Esophagus (tissue), 2 donors: ENCODE measurements around the gene RSPO1. TPM values are rescaled to one million over a fixed set of nuclear protein-coding genes. Genes with fewer than 3 reads are reported as not detected.

ENCODE experiments used
- H3K27ac ChIP-seq, 2 donors: one replicate each; pipeline ENCODE4 v1.5.1; 2013; ENCODE audit warnings: low read depth in 2 of 2, mild to moderate bottlenecking in 2 of 2, inconsistent platforms in 1 of 2, low read length in 1 of 2, moderate library complexity in 1 of 2
- H3K27me3 ChIP-seq, 2 donors: one replicate each; pipeline ENCODE4 v1.6.1; 2013; ENCODE audit warnings: low read length in 2 of 2, control low read depth in 1 of 2, mild to moderate bottlenecking in 1 of 2; ENCODE audit not compliant: insufficient read depth in 2 of 2, control insufficient read depth in 1 of 2
- H3K36me3 ChIP-seq, 2 donors: one replicate each; pipeline ENCODE4 v1.6.1; 2013; ENCODE audit warnings: low read length in 1 of 2; ENCODE audit not compliant: control insufficient read depth in 2 of 2, insufficient read depth in 2 of 2
- H3K4me1 ChIP-seq, 2 donors: one replicate each; pipeline ENCODE4 v1.6.1; 2013; ENCODE audit warnings: low read length in 1 of 2; ENCODE audit not compliant: control insufficient read depth in 2 of 2, insufficient read depth in 2 of 2
- H3K4me3 ChIP-seq, 2 donors: one replicate each; pipeline ENCODE4 v1.5.1; 2013; ENCODE audit warnings: low read length in 2 of 2, mild to moderate bottlenecking in 2 of 2, low read depth in 1 of 2, moderate library complexity in 1 of 2
- H3K9me3 ChIP-seq, 2 donors: one replicate each; pipeline ENCODE4 v1.6.1; 2013; ENCODE audit warnings: mild to moderate bottlenecking in 2 of 2, low read depth in 1 of 2, low read length in 1 of 2, moderate library complexity in 1 of 2; ENCODE audit not compliant: control insufficient read depth in 2 of 2, insufficient read depth in 1 of 2
- WGBS, 2 donors: extraction: QIAGEN DNeasy Blood & Tissue Kit; methylation state at CpG; one replicate each; pipeline ENCODE4 v1.1.7; 2013; 5-methylcytosine and 5-hydroxymethylcytosine counted together
- polyA plus RNA-seq, 2 donors: library from polyadenylated mRNA; stranded (reverse); fragments of 200-250 nt; gene quantifications; one replicate each; pipeline ENCODE4 v1.2.3, GENCODE V29; 2013
- donor health status: healthy with polysubstance abuse.
- donor health status: Bipolar disorder and iron deficiency.

The RSPO1 gene
- polyA plus RNA-seq, 2 donors, result 0.33 to 0.87 TPM

GRCh38 chr1:37606481-37607263, 28.0 kb downstream of the RSPO1 start:
- Histone ChIP-seq H3K4me3 (no peak overlapping the region), H3K36me3 (no peaks in the 10 kb centered on the region), H3K9me3 (no peaks in the 10 kb centered on the region), H3K27me3 (no peaks in the 10 kb centered on the region), H3K27ac (no peak overlapping the region), H3K4me1 (no peaks in the 10 kb centered on the region)
- WGBS, 2 donors, result 74 to 75% methylated on average over 15 of the region's 15 CpGs

- 61 to 71% methylated on average over 9 of the region's 9 CpGs for WGBS, 2 donors
- H3K27me3 ChIP-seq, result no peaks in the 10 kb centered on the region
- no peak overlapping the region for H3K27ac ChIP-seq
- no peaks in the 10 kb centered on the region for H3K9me3 ChIP-seq
- no peak overlapping the region for H3K4me3 ChIP-seq
- H3K4me1 ChIP-seq, result no peaks in the 10 kb centered on the region
- no peaks in the 10 kb centered on the region for H3K36me3 ChIP-seq
These were observed 28.8 kb downstream of the RSPO1 start for GRCh38 chr1:37605806-37606474.

GRCh38 chr1:37605061-37605650, 29.5 kb downstream of the RSPO1 start:
- Histone ChIP-seq H3K27ac (no peak overlapping the region), H3K4me1 (no peaks in the 10 kb centered on the region), H3K27me3 (no peaks in the 10 kb centered on the region), H3K36me3 (no peaks in the 10 kb centered on the region), H3K9me3 (no peaks in the 10 kb centered on the region), H3K4me3 (no peak overlapping the region)
- 56 to 63% methylated on average over 12 of the region's 12 CpGs for WGBS, 2 donors

- Histone ChIP-seq H3K27ac (no peak overlapping the region), H3K4me1 (no peaks in the 10 kb centered on the region), H3K36me3 (no peaks in the 10 kb centered on the region), H3K27me3 (no peaks in the 10 kb centered on the region), H3K9me3 (no peaks in the 10 kb centered on the region), H3K4me3 (no peak overlapping the region)
- 29 to 33% methylated on average over 8 of the region's 8 CpGs for WGBS, 2 donors
These were observed 31.7 kb downstream of the RSPO1 start for GRCh38 chr1:37602750-37603694.

- H3K27ac ChIP-seq, result no peak overlapping the region
- no peaks in the 10 kb centered on the region for H3K36me3 ChIP-seq
These were observed 33.3 kb downstream of the RSPO1 start for GRCh38 chr1:37601441-37601840.

GRCh38 chr1:37599940-37600339, 34.8 kb downstream of the RSPO1 start:
- WGBS, 2 donors, result 71 to 79% methylated on average over 5 of the region's 5 CpGs

More at GRCh38 chr1:37601441-37601840, 33.3 kb downstream of the RSPO1 start:
- Histone ChIP-seq H3K4me1 (no peaks in the 10 kb centered on the region), H3K4me3 (no peak overlapping the region), H3K27me3 (no peaks in the 10 kb centered on the region), H3K9me3 (no peaks in the 10 kb centered on the region)

GRCh38 chr1:37596182-37596667, 38.5 kb downstream of the RSPO1 start:
- no peaks in the 10 kb centered on the region for H3K27me3 ChIP-seq
- WGBS, 2 donors, result 0 to 1% methylated on average over 3 of the region's 3 CpGs
- no peaks in the 10 kb centered on the region for H3K9me3 ChIP-seq
- peak overlapping the region; percentile 35 to 97 for H3K27ac ChIP-seq
- peak overlapping the region; percentile 85 to 94 for H3K4me3 ChIP-seq
- H3K4me1 ChIP-seq, result peaks cover 4% of the 10 kb centered on the region in 2 donors
- peaks cover 3 to 6% of the 10 kb centered on the region in 2 donors for H3K36me3 ChIP-seq

More at GRCh38 chr1:37599940-37600339, 34.8 kb downstream of the RSPO1 start:
- Histone ChIP-seq H3K9me3 (no peaks in the 10 kb centered on the region), H3K4me3 (no peak overlapping the region), H3K27me3 (no peaks in the 10 kb centered on the region), H3K27ac (no peak overlapping the region), H3K36me3 (no peaks in the 10 kb centered on the region), H3K4me1 (no peaks in the 10 kb centered on the region)

GRCh38 chr1:37595440-37596181, 39.1 kb downstream of the RSPO1 start, which contains the start of gene GNL2:
GNL2 (minus strand) TSS chr1:37595937; CDS start chr1:37595822, 115 bp downstream.
- peak within 1 kb of the TSS; percentile 85 to 94 for H3K4me3 ChIP-seq
- H3K27me3 ChIP-seq, result no peaks in the 10 kb centered on the region
- no peaks in the 10 kb centered on the region for H3K9me3 ChIP-seq
- peak within 1 kb of the TSS; percentile 76 to 97 for H3K27ac ChIP-seq
- H3K4me1 ChIP-seq, result peaks cover 4% of the 10 kb centered on the region in 2 donors
- peaks cover 3 to 6% of the 10 kb centered on the region in 2 donors for H3K36me3 ChIP-seq
- whole genome bisulfite sequencing, 2 donors, result 0% methylated on average over 51 of the region's 51 CpGs
